Activated gamma-delta T cell treated with anti-CD3 and anti-CD28 coated beads, Interleukin-2, amount 50 U/mL, for 16 hours (primary cell): ENCODE measurements around the gene CMYA5.

Experiments used
- DNase-seq: peaks from one replicate; pipeline ENCODE4 v3.0.0-alpha.2; 2020; ENCODE audit warnings: low read depth

Gene CMYA5

DNA sequence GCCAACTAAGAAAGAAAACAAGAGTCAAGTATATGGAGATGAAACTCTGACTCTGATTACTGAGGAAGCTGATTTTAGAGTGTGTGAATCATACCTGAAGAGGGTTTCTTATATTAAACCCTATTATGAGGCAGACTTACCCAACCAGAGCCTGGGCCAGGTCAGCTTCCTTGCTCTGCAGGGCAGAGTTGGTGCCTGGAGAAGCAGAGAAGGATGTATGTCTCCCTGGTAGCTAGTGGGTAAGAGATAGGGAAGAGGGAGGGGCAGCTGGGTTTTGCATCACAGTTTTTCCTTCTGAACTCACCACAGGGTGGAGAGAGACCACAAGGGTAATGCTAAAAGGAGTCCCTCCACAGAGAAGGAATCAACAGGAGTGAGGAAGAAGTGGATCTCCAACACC lies 104.1 kb downstream of the CMYA5 start:
- no peak for DNase-seq

DNA sequence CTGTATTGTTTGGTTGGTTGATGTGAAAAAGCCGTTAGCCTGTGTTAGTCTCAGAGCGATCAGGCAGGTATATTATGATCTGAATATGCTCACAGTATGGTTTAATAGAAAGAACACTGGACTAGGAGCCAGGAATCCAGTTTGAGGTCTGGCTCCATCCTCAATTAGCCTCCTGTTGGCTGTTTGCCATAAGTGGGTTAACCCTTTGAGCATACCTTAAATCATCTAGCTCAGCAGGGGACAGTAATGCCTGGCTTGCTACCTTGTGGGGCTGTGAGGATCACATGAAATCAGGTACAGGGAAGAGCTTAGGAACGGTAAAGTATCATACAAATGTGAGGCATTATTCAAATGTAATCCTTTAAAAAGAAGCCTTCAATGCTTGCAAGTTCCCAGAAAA lies 104.7 kb downstream of the CMYA5 start:
- no peak for DNase-seq

DNA sequence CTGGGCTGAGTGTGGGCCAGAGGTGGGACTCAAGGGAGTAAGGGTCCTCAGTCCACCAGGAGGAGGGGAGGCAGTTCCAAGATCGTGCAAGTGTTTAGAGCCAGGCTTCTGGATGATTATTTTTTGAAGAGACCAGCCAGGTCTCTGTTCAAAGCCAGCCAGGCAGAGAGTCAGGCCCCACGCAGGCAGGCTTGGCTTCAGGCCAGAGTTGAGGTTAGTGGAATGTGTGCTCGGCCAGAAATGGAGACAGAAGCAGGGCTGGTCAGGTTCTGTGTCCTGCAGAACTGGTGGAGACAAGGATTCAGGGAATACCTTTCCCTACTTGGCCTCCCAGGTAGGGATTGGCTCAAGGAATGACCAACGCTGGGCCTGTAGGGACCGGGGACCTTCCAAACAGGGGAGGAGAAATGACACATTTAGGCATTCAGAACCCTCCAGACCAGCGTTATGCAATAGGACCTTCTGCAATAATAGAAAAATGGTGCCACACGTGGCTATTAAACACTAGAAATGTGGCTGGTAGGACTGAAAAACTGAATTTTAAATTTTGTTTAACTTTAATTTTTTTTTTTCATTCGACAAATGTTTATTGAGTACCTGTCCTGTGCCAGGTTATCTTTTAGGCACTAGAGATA lies 106.2 kb downstream of the CMYA5 start:
- DNase-seq, result no peak

GRCh38 chr5:79798893-79799590 lies 109.4 kb downstream of the CMYA5 start:
- DNase-seq, result no peak

- DNase-seq, result no peak
These were observed 111.6 kb downstream of the CMYA5 start for GRCh38 chr5:79800979-79801827.

GRCh38 chr5:79802406-79802805 lies 112.8 kb downstream of the CMYA5 start:
- no peak for DNase-seq

GRCh38 chr5:79803007-79803406 lies 113.4 kb downstream of the CMYA5 start:
- DNase-seq, result no peak

- no peak for DNase-seq
These were observed 117.1 kb downstream of the CMYA5 start for GRCh38 chr5:79806741-79807140.

DNA sequence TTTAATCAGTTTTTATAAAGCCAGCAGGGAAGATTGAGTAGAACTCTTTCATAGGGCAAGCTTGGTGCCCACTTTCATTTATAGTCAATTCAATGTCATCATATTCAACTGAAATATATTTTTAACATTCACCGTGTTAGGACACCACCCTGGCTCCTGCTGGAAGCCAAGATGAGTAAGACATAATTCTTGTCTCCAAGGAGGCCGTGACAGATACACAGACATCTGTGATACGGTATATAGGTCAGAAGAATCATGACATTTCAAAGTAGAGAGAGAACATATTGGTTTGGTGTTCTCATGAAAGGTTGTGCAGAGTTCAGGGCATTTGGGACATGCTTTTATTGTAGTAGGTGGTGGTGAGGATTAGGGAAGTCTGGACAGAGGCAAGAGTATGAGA lies 120.1 kb downstream of the CMYA5 start:
- no peak for DNase-seq

DNA sequence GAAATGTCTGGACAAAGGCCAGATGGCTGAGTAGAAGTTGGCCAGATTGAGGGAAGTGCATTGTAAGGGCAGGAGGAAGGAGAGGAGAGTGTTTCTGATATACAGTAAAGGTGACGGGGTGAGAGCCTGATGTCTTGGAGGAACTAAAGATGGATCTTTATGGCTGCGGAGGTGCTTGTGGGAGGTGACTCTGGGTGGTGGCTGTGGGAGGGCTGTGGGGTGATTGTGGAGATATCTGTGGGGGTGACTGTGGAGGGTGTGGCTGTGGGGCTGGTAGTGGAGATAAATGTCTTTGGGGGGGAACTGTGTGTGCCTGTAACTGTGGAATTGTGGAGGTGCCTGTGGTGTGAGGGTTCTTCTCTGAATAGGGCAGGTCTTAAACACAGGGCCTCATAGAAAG lies 121.4 kb downstream of the CMYA5 start:
- DNase-seq, result no peak

GRCh38 chr5:79811904-79812303 lies 122.3 kb downstream of the CMYA5 start:
- no peak for DNase-seq

- DNase-seq, result no peak
These were observed 125.1 kb downstream of the CMYA5 start for GRCh38 chr5:79814699-79815098.

- no peak for DNase-seq
These were observed 126.4 kb downstream of the CMYA5 start for GRCh38 chr5:79816014-79816413.

- DNase-seq, result no peak
These were observed 131.0 kb downstream of the CMYA5 start for GRCh38 chr5:79820648-79821047.

DNA sequence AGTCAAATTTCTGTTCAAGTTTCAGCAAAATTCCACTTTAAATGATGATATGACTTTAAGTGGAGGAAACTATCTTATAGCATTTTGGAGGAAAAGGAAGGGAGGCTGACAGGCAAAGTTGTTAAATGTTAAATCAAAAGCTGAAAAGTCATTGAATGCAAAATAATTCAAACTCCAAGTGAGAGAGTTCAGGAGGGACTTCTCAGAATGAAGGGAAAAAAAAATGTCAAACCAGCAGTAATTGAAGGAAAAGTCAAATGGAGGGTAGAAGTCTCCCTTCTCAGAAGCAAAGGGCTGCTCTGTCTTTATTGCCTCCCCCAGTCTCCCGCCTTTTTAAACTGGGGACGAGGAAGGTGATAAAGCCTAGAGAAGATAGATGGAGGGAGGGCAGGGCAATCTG lies 134.8 kb downstream of the CMYA5 start:
- DNase-seq, result no peak

- no peak for DNase-seq
These were observed 136.2 kb downstream of the CMYA5 start for GRCh38 chr5:79825802-79826201.

GRCh38 chr5:79827159-79827629 lies 137.6 kb downstream of the CMYA5 start:
- no peak for DNase-seq

DNA sequence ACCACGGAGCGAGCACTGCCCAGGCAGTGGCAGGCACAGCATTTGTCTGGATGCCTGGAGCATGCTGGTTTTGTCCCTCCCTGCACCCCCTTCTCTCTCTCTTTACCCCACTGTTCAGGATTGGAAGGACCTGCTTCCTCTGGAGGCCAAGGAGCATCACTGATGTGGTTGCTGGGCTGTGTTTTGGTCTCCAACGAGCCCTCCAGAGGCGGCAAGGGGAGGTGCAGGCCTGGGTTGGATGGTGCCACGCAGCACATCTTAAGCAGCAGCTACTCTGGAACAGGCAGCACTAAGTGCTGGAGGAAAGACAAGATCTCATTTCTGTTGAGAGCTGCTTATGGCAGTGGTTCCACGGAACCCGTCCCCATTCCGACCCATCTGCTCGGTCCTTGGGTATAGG lies 139.6 kb downstream of the CMYA5 start:
- no peak for DNase-seq

DNA sequence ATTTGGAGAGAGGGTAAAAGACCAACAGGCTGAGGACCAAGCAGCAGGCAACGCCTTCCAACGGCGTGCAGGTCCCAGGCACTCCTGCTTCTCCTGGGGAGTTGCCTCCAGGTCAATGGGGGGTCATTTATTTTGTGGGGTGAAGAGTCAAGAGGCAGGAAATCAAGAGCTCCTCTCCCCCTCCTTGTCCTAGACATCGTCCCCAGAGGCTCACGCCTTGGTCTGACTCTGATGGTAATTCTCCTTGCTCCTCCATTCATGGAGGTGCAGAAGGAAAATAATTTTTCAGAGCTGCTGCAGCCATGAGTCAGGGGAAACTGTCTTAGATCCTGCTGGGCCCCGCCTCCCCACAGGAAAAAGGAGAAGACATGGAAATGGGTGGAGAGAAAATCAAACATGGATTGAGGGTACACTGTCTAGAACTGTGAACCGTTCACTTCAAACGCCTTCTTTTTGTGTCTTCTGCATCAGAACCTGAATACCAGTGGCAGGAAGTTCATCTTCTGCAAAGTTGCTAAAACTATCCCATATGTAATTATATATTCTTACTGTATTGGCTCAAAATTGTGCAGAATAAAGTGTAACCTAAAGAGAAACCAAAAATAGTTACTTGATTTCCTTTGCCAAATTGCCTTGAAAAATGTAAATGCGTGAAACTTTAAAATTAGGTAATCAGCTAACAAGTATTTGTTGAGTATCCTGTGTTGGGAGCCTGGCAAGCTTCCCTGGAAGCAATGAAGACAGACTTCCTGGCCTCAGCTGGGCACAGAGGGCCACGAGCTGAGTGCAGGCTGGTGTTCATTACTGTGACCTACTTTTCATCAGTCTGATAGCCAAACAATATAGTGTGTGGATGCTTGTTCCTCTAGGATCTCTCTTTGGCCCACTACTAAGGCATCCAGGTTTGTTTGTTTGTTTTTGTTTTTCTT lies 142.0 kb downstream of the CMYA5 start:
- no peak for DNase-seq

GRCh38 chr5:79832911-79833310 lies 143.3 kb downstream of the CMYA5 start:
- no peak for DNase-seq

- no peak for DNase-seq
These were observed 144.6 kb downstream of the CMYA5 start for GRCh38 chr5:79834098-79834753.
